DMS79 (cell line): ENCODE data around the gene CLGN.
"Not testable (repeated sequence)": the region's sequence is repeated elsewhere in the genome, so short reads cannot be mapped to it uniquely, and the experiment has no call there.

ENCODE experiments used
- DNase-seq: peaks from one replicate; lab custom pipeline; 2025; lab: John Stamatoyannopoulos, UW

CLGN gene

DNA sequence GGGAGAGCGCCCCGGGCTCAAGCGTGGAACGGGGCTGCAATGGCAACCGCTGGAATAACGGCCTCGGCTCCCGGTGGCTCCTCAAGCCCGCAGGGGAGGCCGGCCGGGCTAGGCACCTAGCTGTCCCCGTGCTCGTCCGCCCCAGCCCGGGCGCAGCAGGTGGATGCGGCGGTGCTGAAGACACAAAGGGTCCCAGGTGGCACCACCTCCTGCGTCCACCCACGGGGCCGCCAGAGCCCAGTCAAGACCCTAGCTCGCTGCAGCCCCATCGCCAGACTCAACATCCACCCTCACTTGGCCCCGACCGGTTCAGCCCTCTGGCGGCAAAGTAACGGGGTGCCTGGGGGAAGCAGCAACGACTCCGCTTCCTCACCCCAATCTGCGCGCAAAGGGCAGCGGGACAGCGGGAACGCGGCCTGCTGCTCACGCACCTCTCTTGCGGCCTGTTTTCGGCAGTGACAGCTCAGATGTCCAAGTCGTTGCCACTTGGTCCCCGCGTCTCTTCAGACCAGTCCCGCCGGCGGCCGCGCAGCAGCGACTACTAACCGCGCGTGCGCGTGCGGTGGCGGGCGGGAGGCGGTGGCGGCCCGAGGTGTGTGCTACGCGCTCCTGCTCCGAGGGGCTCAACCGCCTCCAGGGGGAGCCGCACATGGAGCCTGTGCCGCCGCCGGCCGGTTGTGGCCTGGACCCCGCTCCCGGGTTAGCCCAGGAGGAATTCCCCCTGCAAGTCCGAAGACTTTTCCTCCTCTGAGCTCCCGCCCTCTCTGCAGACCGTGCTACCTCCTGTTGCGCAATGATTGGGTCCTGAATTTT lies at the start of gene CLGN:
Gene CLGN (minus strand): TSS at position 543 of the 813 bp plus-strand sequence. CDS start 14,570 bp downstream, outside the sequence.
- DNase-seq, result peak; percentile 26

- DNase-seq, result no peak
Observed at GRCh38 chr4:140472156-140472555, 44.7 kb upstream of the CLGN start.

DNA sequence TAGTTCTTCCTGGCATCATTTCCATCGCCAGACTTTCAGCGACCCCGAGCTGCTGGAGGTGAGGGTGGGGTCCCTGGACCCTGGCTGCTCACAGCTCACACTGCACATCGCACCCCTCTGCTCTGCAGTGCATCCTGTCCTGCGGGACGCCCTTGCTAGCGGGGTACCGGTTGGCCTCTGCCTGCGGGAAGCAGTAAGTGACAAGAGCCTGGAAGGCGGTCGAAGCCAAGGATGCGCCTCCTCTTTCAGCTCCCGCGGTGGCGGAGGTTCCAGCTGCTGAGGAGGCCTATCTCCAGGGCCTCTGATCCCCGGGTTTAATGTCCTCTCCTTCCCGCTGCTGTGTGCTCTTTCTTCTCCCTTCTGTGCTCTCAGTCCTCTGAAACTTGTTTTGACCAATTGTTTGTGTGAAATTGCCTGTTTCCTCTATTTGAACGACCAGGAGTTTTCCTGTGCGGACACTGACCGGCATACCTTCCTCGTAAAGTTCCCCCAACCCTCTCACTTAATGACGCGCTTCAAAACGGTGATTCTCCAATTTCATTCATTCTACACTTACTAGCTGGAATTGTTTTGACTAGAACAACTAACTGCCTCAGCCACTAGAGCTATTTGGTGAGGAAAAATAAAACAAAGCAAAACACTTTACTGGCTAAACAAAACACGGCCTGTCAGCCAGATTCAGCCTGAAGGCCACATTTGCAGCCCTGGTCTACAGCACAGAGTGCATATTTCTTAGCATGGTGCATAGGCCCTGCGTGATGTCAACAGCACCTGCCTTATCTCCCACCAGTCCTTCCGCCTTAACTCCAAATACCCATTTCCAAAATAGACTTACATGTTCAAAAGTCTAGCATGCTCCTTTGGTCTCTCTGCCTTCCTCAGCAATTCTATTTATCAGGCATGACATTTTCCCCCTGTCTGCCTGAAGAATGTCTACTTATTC lies 42.6 kb upstream of the CLGN start:
- DNase-seq, result no peak

- no peak for DNase-seq
Observed at GRCh38 chr4:140466146-140466545, 38.7 kb upstream of the CLGN start.

DNA sequence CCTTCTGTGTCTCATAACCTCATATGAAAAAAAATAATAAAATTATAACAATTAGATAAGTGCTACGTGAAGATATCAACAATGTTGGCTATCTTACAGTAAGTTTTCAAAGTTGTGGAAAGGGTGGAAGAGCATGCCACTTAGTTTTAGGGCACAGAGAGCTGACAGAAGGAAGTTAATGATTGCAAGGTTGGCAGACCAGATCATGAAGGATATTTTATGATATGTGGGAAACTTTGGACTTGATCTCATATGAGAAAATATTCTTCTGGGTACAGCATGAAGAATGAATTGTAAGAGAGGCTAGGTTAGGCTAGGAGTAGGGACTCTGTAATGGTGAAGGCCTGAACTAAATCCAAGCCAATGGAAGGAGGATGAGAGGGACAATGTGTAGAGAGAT lies 36.2 kb upstream of the CLGN start:
- no peak for DNase-seq

GRCh38 chr4:140463182-140463581 lies 35.7 kb upstream of the CLGN start:
- DNase-seq, result no peak

- DNase-seq, result no peak
Observed at GRCh38 chr4:140450352-140450751, 22.9 kb upstream of the CLGN start.

DNA sequence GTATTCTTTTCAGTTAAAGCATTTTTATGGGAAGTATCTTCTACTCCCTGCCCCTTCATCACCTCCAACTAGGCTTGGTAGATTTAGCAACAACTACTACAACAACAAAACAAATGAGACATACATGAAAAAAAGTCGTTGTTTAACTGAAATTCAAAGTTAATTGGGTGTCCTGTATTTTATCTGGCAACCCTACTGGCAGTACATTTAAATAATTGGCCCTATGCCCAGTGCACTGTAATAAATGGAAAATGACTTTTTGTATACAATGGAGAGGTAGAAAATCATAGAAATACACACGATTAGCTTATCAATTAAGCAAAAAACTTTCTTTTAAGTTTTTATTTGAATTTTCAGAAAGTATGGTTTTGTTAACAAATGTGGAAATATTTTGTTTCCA lies 21.4 kb upstream of the CLGN start:
- no peak for DNase-seq

DNA sequence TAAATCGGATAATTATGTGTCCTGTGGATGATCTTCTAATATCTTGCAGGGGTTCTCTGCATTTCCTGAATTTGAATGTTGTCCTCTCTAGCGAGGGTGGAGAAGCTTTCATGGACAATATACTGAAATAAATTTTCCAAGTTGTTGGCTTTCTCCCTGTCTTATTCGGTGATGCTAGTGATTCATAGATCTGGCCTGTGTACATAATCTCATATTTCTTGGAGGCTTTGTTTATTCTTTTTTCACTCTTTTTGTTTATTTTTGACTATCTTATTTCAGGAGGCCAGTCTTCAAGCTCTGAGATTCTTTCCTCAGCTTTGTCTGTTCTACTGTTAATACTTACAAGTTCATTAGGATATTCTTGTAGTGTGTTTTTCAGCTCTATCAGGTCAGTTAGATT lies 20.7 kb upstream of the CLGN start:
- DNase-seq, result no peak

- not testable (repeated sequence) for DNase-seq
Observed at GRCh38 chr4:140444347-140444746, 16.9 kb upstream of the CLGN start.

DNA sequence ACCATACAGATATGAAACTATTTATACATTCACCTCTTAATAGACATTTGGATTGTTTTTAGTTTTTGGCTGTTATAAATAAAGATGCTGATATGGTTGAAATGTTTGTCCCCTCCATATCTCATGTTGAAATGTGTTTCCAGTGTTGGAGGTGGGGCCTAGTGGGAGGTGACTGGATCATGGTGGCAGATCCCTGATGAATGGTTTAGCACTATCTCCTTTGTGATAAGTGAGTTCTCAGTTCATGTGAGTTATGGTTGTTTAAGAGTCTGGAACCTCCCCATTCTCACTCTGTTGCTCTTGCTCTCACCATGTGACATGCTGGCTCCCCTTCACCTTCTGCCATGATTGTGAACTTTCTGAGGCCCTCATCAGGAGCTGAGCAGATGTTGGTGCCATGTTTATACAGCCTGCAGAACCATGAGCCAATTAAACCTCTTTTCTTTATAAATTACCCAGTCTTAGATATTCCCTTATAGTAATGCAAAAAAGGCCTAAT lies 12.2 kb upstream of the CLGN start:
- DNase-seq, result no peak

DNA sequence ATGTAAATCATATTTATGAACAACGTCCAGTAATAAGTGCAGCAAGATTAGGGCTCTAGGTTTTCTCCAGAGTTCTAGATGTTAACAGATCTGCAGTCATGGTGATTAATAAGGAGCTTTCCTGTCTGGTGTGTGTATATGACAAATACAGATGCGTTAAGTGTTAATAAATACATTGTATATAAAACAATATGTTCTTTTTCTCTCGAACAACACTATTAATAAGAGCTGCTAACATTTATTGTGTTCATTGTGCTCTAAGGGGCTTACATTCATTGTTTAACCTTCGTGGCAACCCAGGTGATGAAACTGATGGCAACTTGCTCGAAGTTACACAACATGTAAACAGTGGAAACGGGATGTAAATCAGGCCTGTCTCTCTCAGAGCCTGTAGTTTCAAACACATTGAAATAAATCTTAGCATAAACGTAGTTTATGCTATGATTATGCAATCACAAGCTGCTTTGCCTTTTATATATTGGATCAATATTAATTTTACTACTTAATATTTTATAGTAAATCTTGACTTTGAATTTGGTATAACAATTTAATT lies 547 bp upstream of the CLGN start:
- DNase-seq, result no peak

DNA sequence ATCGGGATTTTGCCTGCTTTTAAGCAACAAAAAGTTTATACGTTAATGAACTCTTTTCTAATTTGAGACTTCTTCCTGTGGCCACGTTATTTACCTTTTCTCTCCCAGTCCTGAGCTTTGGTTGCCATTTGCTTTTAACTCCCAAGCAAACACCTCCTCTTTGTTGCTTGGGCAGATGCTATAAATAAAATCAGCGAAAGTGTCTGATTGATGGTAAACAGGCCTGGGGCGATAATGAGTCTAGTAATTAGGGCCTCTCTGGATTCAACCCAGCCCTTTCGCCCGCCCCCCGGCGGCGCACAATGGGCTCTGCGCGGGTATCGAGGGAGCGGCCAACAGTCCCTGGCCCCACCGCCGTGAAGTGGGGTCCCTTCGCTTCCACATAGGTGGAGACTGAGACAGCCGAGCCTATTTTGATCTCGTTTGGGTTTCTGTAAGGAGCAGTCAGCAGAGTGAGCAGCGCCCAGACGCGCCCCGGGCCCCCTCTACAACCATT lies 790 bp downstream of the CLGN start:
- no peak for DNase-seq

GRCh38 chr4:140423106-140423505 lies 4.3 kb downstream of the CLGN start:
- DNase-seq, result no peak

DNA sequence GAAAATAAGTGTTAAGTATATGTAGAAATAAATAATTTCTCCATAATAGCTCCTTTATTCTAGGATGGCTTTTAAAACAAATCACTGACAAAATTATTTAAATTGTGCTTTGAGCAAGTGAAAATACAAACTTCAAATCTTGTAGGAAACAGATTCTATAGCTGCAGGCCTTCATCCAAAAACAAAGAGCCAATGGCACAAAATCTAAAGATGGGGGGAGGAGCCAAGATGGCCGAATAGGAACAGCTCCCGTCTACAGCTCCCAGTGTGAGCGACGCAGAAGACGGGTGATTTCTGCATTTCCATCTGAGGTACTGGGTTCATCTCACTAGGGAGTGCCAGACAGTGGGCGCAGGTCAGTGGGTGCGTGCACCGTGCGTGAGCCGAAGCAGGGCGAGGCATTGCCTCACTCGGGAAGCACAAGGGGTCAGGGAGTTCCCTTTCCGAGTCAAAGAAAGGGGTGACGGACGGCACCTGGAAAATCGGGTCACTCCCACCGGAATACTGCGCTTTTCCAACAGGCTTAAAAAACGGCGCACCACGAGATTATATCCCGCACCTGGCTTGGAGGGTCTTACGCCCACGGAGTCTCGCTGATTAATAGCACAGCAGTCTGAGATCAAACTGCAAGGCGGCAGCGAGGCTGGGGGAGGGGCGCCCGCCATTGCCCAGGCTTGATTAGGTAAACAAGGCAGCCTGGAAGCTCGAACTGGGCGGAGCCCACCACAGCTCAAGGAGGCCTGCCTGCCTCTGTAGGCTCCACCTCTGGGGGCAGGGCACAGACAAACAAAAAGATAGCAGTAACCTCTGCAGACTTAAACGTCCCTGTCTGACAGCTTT lies 14.1 kb downstream of the CLGN start:
- not testable (repeated sequence) for DNase-seq

DNA sequence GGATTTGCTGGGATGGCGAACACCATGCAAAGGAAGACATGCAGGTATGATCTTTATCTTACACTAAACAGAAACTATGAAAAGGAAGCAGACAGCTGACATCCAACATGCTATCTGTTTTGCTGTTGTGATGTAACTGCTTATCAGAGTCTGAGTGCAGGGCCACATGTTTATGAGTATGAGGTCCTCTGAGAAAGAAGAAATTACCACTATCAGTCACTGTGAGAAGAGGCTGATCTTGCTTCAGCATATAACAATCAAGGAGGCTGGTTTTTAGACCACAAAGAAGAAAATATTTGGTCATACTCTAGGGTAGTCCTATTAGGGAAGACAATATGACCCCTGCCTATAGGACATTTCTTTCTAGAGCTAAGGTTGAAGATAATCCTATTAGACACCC lies 18.5 kb downstream of the CLGN start:
- no peak for DNase-seq

- DNase-seq, result no peak
Observed at GRCh38 chr4:140406292-140406691, 21.2 kb downstream of the CLGN start.

GRCh38 chr4:140400111-140400510 lies 27.3 kb downstream of the CLGN start:
- DNase-seq, result no peak

- DNase-seq, result no peak
Observed at GRCh38 chr4:140395668-140396067, 31.8 kb downstream of the CLGN start.

DNA sequence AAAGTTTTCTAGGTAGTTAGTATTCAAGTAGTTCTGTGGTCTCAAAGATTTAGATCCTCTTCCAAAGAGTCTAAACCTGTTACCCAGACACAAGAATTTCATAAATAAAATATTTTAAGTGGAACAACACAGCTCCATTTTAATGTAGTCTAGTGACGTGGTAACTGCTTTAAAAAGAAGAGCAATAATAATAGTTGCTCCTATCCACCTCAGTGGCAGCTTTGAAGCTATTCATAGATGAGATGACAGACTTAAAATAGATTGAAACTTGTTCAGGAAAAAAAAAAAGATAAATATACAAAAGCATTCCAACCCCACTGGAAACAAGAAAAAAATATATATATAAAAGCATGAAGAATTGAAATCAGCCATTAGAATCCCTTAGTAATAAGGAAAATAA lies 39.4 kb downstream of the CLGN start:
- no peak for DNase-seq

DNA sequence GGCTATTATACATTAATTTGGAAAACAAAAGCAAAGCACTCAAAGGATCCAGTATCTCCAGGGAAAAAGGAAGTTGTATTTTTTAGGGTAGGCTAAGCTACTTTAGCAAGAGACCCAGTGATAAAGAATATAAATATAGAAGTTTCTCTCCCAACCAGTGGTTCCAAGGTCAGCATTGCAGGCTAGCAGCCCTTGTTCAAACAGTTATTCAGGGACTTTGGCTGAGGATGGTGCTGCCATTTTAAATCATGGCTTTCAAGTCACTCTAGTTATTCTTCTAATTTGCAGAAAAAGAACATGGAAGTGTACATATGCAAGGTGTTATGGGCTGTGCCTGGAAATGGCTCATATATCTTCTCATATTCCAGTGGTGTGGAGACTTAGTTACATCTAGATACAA lies 44.7 kb downstream of the CLGN start:
- DNase-seq, result no peak

DNA sequence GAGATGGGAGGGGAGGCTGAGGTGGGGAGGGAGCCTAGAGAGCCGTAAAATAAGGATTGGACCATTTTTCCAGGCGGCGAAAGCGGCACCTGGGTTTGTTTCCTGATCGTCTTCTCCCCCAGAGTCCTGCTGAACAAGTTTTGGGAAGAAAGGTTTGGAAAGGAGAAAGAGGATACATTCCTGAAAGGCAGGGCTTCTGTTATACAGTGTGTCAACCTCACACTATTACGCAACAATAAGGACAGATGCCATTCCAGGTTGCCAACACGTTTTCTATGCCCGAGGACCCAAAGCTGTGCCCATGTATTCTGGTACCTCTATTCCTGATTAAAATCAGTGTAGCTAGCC lies 53.3 kb downstream of the CLGN start:
- DNase-seq, result no peak
